ENCODE results near the gene EXO5.
"Not testable (repeated sequence)": the region's sequence is repeated elsewhere in the genome, so short reads cannot be mapped to it uniquely, and the experiment has no call there.

Gene EXO5, protein sequence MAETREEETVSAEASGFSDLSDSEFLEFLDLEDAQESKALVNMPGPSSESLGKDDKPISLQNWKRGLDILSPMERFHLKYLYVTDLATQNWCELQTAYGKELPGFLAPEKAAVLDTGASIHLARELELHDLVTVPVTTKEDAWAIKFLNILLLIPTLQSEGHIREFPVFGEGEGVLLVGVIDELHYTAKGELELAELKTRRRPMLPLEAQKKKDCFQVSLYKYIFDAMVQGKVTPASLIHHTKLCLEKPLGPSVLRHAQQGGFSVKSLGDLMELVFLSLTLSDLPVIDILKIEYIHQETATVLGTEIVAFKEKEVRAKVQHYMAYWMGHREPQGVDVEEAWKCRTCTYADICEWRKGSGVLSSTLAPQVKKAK

GRCh38 chr1:40508375-40509341 is at the start of gene EXO5:
TSS of gene EXO5 (plus strand) at chr1:40508767. CDS start at chr1:40514545, 5,778 bp downstream.
- FAIRE-seq, result no peak

DNA sequence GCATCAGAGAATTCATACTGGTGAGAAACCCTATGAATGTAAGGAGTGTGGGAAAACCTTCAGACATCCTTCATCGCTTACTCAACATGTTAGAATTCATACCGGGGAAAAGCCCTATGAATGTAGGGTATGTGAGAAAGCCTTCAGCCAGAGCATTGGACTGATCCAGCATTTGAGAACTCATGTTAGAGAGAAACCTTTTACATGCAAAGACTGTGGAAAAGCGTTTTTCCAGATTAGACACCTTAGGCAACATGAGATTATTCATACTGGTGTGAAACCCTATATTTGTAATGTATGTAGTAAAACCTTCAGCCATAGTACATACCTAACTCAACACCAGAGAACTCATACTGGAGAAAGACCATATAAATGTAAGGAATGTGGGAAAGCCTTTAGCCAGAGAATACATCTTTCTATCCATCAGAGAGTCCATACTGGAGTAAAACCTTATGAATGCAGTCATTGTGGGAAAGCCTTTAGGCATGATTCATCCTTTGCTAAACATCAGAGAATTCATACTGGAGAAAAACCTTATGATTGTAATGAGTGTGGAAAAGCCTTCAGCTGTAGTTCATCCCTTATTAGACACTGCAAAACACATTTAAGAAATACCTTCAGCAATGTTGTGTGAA is 45.5 kb upstream of the EXO5 start:
- FAIRE-seq, result no peak

DNA sequence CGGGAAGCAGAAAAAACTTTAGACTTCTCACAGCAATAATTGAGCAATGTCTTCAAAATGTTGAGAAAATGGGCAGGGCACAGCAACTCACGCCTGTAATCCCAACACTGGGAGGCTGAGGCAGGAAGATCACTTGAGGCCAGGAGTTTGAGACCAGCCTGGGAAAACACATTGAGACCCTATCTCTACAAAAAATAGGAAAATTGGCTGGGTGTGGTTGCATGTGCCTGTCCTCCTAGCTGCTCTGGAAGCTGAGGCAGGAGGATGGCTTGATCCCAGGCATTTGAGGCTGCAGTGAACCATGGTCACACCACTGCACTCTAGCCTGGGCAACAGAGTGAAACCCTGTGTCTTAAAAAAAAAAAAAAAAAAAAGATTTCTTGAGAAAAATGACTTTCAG is 39.2 kb upstream of the EXO5 start:
- no peak for FAIRE-seq

DNA sequence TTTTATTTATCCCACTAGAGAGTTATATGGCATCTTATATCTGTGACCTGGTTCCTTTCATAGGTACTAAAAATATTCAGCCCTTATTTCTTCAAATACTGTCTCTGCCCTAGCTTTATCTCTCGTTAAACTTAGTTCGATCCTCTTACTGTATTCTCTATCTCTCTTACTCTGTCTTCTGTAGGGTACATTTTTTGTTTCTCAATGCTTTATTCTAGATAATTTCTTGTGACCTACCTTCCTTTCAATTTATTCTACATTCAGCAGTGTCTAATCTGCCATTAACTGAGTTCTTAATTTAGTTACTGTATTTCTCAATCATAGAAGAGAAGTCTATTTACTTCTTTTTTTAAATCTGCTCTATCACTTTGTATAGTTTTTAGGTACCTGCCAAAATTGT is 33.3 kb upstream of the EXO5 start:
- FAIRE-seq, result no peak

GRCh38 chr1:40476924-40477677 is 31.5 kb upstream of the EXO5 start, which contains the start of gene ZFP69:
TSS of gene ZFP69 (plus strand) at chr1:40477290. CDS start at chr1:40479362, 2,072 bp downstream.
- FAIRE-seq, result no peak

DNA sequence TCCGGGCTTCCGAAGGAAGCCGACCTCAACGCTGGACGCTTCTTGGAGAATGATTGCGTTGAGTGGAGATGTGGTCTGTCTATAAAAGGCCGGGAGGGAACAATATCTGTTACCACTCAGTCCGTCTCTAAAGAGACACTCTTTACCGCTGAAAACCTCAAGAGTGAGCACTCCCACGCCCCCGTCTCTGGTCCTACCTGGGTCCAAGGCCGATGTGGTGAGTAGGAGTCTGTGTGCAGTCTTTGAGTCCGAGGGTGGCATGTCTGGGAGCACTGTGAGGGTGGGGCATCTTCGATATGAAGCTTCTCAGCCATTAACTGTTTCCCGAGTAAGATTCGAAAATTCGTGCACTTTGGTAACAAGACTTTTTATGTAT is 30.9 kb upstream of the EXO5 start:
- FAIRE-seq, result no peak

DNA sequence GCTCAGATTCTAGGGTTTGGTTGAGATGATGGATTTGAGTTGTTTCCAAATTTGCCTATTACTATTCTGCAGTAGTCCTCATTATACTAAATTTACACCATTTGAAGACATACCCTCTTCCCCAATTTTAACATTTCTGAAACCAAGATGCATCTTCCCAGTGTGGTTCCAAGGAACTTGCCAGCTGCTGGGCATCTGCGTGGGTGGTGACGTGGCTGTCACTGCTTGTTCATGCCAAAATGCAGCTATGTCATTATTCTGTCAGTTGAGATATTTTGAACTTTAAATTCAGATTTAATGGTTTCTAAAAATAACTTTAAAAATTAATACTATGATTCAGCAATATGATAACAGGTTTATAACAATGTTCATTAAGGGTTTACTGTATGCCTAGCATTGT is 30.3 kb upstream of the EXO5 start:
- FAIRE-seq, result no peak

GRCh38 chr1:40479156-40479555 is 29.4 kb upstream of the EXO5 start:
- no peak for FAIRE-seq

- no peak for FAIRE-seq
Measured at GRCh38 chr1:40495315-40495903, 13.2 kb upstream of the EXO5 start.

DNA sequence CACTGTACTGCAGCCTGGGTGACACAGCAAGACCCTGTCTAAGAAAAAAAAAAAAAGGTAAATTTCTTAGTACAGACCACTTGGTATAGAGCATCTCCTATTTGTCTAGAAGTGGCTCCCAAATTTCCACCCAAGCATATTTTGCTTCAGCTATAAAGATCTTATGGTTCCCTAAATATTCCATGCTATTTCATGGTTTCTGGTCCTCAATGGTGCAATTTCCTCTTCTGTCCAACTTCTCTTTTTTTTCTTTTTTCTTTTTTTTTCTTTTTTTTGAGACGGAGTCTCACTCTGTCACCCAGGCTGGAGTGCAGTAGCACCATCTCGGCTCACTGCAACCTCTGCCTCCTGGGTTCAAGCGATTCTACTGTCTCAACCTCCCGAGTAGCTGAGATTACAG is 5.9 kb upstream of the EXO5 start:
- not testable (repeated sequence) for FAIRE-seq

DNA sequence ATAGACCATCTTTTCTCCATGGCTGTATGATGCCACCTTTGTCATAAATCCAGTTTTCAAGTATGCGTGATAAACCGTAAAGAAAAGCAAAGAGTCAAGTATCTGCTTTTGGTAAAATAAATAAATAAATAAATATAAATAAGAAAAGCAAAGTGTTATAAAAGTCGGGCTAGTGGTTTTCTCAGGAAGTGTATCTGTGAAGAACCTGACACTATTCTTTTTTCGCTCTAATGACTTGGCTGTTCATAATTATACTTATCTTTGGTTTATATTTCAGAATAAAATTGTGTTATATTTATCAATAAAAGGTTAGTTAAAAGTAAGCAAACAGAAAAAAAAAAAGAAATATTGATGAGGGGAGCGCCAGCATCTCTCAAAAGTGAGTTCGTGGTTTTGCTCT is 594 bp upstream of the EXO5 start:
- no peak for FAIRE-seq

GRCh38 chr1:40519517-40519916 is 10.9 kb downstream of the EXO5 start:
- FAIRE-seq, result no peak

DNA sequence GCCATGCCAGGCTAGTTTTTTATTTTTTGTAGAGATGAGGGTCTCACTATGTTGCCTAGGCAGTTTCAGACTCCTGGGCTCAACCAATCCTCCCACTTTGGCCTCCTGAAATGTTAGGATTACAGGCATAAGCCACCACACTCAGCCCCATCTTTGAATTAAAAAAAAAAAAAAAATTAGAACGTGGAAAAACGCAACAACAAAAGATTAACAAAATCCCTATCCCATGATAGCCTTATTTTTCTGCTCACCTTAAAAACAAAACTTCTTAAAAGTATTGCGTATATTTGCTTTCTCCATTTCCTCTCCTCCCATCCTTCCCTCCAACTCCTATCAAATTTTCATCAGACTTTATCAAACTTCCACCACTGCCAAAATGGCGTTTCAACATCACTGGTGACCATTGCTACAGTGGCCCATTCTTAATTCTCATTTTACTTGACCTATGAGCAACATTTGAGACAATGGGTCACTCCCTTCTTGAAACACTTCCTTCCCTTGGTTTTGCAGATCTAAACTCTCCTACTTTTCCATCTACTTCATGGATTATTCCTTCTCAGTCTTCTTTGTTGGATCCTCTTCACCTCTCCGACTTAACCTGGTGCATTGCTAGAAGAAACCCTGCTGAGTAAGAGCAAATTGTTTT is 22.3 kb downstream of the EXO5 start:
- FAIRE-seq, result no peak

- peak; percentile 95 for FAIRE-seq
Measured at GRCh38 chr1:40531381-40532061, 23.0 kb downstream of the EXO5 start, which contains the start of gene ZNF684. TSS of gene ZNF684 (plus strand) at chr1:40531637. CDS start at chr1:40533167, 1,530 bp downstream.

- FAIRE-seq, result no peak
Measured at GRCh38 chr1:40532062-40532389, 23.5 kb downstream of the EXO5 start.

GRCh38 chr1:40532844-40533424 is 24.4 kb downstream of the EXO5 start:
- FAIRE-seq, result peak; percentile 68

GRCh38 chr1:40534589-40534988 is 26.0 kb downstream of the EXO5 start:
- FAIRE-seq, result no peak

- no peak for FAIRE-seq
Measured at GRCh38 chr1:40535732-40536131, 27.2 kb downstream of the EXO5 start.

DNA sequence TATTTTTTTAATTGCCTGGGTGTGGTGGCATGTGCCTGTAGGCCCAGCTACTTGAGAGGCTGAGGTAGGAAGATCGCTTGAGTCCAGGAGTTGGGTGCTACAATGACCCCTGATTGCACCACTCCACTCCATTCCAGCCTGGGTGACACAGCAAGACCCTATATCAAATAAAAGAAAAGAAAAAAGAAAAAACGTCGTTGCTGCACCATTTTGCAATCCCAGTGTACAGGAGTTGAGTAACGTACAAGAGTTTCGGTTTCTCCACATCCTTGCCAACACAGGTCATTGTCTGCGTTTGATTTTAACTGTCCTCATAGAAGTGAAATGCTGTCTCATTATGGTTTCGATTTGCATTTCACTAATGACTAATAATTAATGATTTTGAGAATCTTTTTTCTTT is 30.8 kb downstream of the EXO5 start:
- FAIRE-seq, result no peak

GRCh38 chr1:40546957-40547356 is 38.4 kb downstream of the EXO5 start:
- no peak for FAIRE-seq

GRCh38 chr1:40553017-40553416 is 44.5 kb downstream of the EXO5 start:
- no peak for FAIRE-seq
